Kidney (tissue), 14 donors: ENCODE data around the gene ATE1. TPM values are rescaled to one million over a fixed set of nuclear protein-coding genes. Genes with fewer than 3 reads are reported as not detected.

Experiments used
- DNase-seq, 5 donors: peaks; one replicate each; pipeline ENCODE4 v3.0.0-alpha.2; 2013 to 2020
- FAIRE-seq: peaks from 2 replicates; lab custom pipeline; 2012; peaks lifted over from hg19 to GRCh38; lab: Jason Lieb, UNC
- H3K27ac ChIP-seq, 2 donors: one replicate each; pipeline ENCODE4 v1.7.0; 2013; ENCODE audit warnings: low read depth in 2 of 2, low read length in 2 of 2, inconsistent platforms in 1 of 2
- H3K27me3 ChIP-seq: one replicate; pipeline ENCODE4 v1.7.1; 2013; ENCODE audit warnings: low read length, inconsistent platforms; ENCODE audit not compliant: control insufficient read depth, insufficient read depth
- H3K36me3 ChIP-seq, 3 donors: one replicate each; pipeline versions ENCODE4 v1.7.0 to v1.7.1; 2013; ENCODE audit warnings: low read length in 3 of 3, control low read depth in 1 of 3, inconsistent platforms in 1 of 3; ENCODE audit not compliant: insufficient read depth in 3 of 3, control insufficient read depth in 2 of 3
- H3K4me1 ChIP-seq, 3 donors: one replicate each; pipeline versions ENCODE4 v1.7.0 to v1.7.1; 2013; ENCODE audit warnings: low read length in 3 of 3, inconsistent platforms in 1 of 3, low read depth in 1 of 3; ENCODE audit not compliant: control insufficient read depth in 2 of 3, insufficient read depth in 2 of 3
- H3K4me3 ChIP-seq, 3 donors: one replicate each; pipeline versions ENCODE4 v1.7.0 to v1.8.1; 2013; ENCODE audit warnings: low read length in 3 of 3, control low read depth in 1 of 3, inconsistent platforms in 1 of 3
- H3K9ac ChIP-seq, 3 donors: one replicate each; pipeline versions ENCODE4 v1.7.0 to v1.7.1; 2013; ENCODE audit warnings: low read length in 3 of 3, control low read depth in 1 of 3, inconsistent platforms in 1 of 3
- H3K9me3 ChIP-seq, 3 donors: one replicate each; pipeline versions ENCODE4 v1.7.0 to v1.7.1; 2013; ENCODE audit warnings: low read length in 3 of 3, control low read depth in 1 of 3, inconsistent platforms in 1 of 3; ENCODE audit not compliant: control insufficient read depth in 2 of 3, insufficient read depth in 1 of 3
- CTCF ChIP-seq: IDR thresholded peaks from 3 replicates; pipeline ENCODE4 v1.5.1; 2012; ENCODE audit warnings: mild to moderate bottlenecking, moderate library complexity, borderline replicate concordance; ENCODE audit not compliant: insufficient read depth; ENCODE audit errors: extremely low read depth
- intact Hi-C: fragments of 100-400 bp; cut with DNase I; formaldehyde crosslinking; loops from one replicate; pipeline ENCODE4 v1.11.1; 2022
- polyA plus RNA-seq: library from polyadenylated mRNA; stranded (reverse); fragments of 350-450 nt; fragmentation: Illumina TruSeq; extraction: RNeasy Lipid Tissue Mini Kit (QIAGEN cat#74804); gene quantifications from one replicate; pipeline ENCODE4 v1.2.3, GENCODE V29; 2014; ENCODE audit warnings: low read depth, low replicate concordance; ENCODE audit not compliant: insufficient read depth
- total RNA-seq: library from RNA; stranded (reverse); fragmentation: NEBNext Ultra II Directional; extraction: Animal tissue kit (Norgen Biotek cat#: 25700); gene quantifications from one replicate; pipeline ENCODE4 v1.2.1, GENCODE V29; 2021
- donor health status: control.
- donor health status: control.
- donor health status: control.
- donor health status: control.
- donor health status: control.
- donor health status: DM: yes; HTN: yes; CAD: no.
- donor health status: Normal renal cell carcinoma (clear cell type).

Gene ATE1
- total and polyA plus RNA-seq, 2 donors from 2014 or later = 9.8 to 31.0 TPM

DNA sequence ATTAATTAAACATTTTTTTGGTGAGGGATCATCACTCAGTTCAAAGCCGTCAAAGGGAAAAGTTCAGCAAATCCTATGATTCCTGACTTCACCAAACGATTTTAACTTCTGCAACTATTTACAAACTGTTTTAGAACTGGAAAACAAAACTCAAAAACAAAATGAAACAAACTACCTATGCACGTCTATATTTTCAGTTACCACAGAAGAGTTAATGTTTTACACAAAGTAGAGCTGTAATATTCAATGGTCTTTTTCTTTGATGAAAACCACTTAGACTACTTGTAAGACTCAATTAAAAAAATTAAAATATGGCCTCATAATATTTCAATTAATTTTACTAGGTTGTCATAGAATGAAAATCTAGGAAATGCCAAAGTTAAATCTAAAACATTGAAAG, 131.5 kb downstream of the ATE1 start:
- Histone ChIP-seq H3K36me3 (peaks cover 0 to 2% (median 0%) of the 10 kb centered on the region in 3 donors), H3K4me3 (no peak overlapping the region), H3K27ac (no peak overlapping the region), H3K27me3 (no peaks in the 10 kb centered on the region), H3K4me1 (no peaks in the 10 kb centered on the region), H3K9me3 (no peaks in the 10 kb centered on the region), H3K9ac (no peak overlapping the region)
- FAIRE-seq = peak; percentile 38
- intact Hi-C loops = no loop called here
- DNase-seq = no peak
- TF ChIP-seq CTCF = no peak

- Histone ChIP-seq H3K36me3 (no peaks in the 10 kb centered on the region), H3K9ac (no peak overlapping the region), H3K27ac (no peak overlapping the region), H3K9me3 (no peaks in the 10 kb centered on the region), H3K27me3 (no peaks in the 10 kb centered on the region), H3K4me1 (no peaks in the 10 kb centered on the region), H3K4me3 (no peak overlapping the region)
- intact Hi-C loops = no loop called here
- no peak for FAIRE-seq
- no peak for TF ChIP-seq CTCF
- DNase-seq = no peak
These were observed 135.6 kb downstream of the ATE1 start for GRCh38 chr10:121792198-121792597.

DNA sequence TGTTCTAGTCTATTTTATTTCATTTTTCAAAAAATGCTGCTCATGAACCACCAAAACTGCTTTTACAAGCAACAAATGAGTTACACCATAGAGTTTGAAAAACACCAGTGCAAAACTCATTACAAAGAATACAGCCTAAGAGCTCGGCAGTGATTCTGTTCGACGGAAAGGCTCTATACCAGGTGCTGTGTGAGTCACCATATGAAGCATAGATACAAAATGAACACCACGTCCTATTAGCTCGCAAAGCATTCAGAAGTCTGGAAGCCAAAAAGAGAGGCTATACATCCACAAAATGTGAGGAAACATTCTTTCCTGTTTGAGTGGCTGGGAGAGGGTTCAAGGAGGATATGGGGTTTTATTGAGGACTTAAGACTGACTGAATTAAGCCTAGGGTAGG, 136.1 kb downstream of the ATE1 start:
- no peak overlapping the region for H3K9ac ChIP-seq
- no peak for FAIRE-seq

More for the DNA sequence above, 136.1 kb downstream of the ATE1 start:
- TF ChIP-seq CTCF = no peak
- Histone ChIP-seq H3K27ac (no peak overlapping the region), H3K9me3 (no peaks in the 10 kb centered on the region), H3K36me3 (no peaks in the 10 kb centered on the region), H3K4me3 (no peak overlapping the region), H3K4me1 (no peaks in the 10 kb centered on the region), H3K27me3 (no peaks in the 10 kb centered on the region)
- intact Hi-C loops = no loop called here
- no peak for DNase-seq
